ENCODE measurements around the gene WDR75.

WDR75 gene

GRCh38 chr2:189486237-189486770, 45.0 kb downstream of the WDR75 start:
- Histone ChIP-seq H3K4me2 (ENCODE audit: insufficient read depth, low read length, poor library complexity, severe bottlenecking) (no peak overlapping the region), H2AFZ (ENCODE audit: low read length) (no peak overlapping the region), H3K18ac (ENCODE audit: low read length) (no peak overlapping the region), H3K27ac (replicated peaks; ENCODE audit: low read length) (no peak overlapping the region), H2BK15ac (ENCODE audit: low read length) (no peak overlapping the region), H2BK12ac (ENCODE audit: low read length) (no peak overlapping the region), H3K4me1 (ENCODE audit: control insufficient read depth in 2 of 2, insufficient read depth in 1 of 2, low read depth in 1 of 2, low read length in 2 of 2) (no peaks in the 10 kb centered on the region), H3K9me3 (replicated peaks in 1 of 2; ENCODE audit: control insufficient read depth in 2 of 2, insufficient read depth in 1 of 2, low read depth in 1 of 2, low read length in 2 of 2) (no peaks in the 10 kb centered on the region), H4K91ac (ENCODE audit: low read depth, low read length, poor library complexity) (no peak overlapping the region), H2AK5ac (ENCODE audit: low read depth, low read length) (no peak overlapping the region), H2BK5ac (ENCODE audit: low read length) (no peak overlapping the region), H3K4me3 (ENCODE audit: low read length in 2 of 2) (no peak overlapping the region), H3K9ac (ENCODE audit: low read depth, low read length, poor library complexity) (no peak overlapping the region), H3K14ac (ENCODE audit: low read length) (no peak overlapping the region), H3K36me3 (replicated peaks in 1 of 2; ENCODE audit: control insufficient read depth in 2 of 2, insufficient read depth in 2 of 2, low read length in 2 of 2) (no peaks in the 10 kb centered on the region), H3K23ac (ENCODE audit: low read depth, low read length, poor library complexity) (no peak overlapping the region), H4K8ac (ENCODE audit: low read depth, low read length) (no peak overlapping the region), H2BK120ac (ENCODE audit: low read depth, low read length) (no peak overlapping the region), H3K79me1 (ENCODE audit: low read depth, low read length) (no peaks in the 10 kb centered on the region), H3K27me3 (ENCODE audit: control insufficient read depth in 3 of 3, insufficient read depth in 3 of 3, low read depth in 1 of 3, low read length in 3 of 3) (no peaks in the 10 kb centered on the region), H3K4ac (ENCODE audit: low read length) (no peak overlapping the region)
- no CpG with 5 or more reads among the region's 6 CpGs for WGBS, 2 donors (ENCODE audit: extremely low coverage in 2 of 2, insufficient read length in 2 of 2, insufficient replicate concordance in 1 of 2)
- no peak for DNase-seq (ENCODE audit: low spot score)

DNA sequence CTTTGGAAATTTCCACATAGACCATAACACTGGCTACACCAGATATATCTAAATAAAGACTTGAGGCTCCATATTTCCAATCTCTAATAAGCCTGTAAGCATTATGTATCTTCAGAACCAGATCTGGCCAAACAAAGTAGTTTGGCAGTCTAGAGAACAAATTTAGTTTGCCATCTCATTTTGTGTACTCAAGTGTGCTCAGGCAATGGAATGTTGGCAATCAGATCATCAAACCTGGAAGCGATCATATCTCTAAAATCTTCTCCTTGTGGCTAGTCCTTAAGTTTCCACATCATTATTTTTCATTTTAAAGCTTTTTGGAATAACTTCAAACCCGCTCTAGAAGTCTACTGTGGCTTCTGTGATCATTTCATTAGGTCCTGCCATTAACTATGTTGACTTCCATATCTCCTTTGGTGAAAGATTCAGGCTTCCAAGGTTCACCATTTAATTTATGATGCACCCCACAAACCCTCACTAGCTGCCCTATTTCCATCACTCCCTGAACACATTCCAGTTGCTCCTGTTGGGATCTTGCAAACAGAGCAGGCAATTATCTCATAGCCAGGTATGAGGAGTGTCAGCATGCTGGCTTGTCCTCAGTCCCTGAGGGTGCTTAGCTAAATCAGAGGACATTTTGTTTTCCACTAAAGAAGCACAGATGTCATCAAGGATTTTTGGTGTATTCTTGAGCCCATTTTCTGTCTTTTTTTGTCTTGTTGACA, 46.2 kb downstream of the WDR75 start:
- Histone ChIP-seq H3K18ac (ENCODE audit: low read length) (no peak overlapping the region), H4K8ac (ENCODE audit: low read depth, low read length) (no peak overlapping the region), H3K79me1 (ENCODE audit: low read depth, low read length) (no peaks in the 10 kb centered on the region), H3K36me3 (replicated peaks in 1 of 2; ENCODE audit: control insufficient read depth in 2 of 2, insufficient read depth in 2 of 2, low read length in 2 of 2) (no peaks in the 10 kb centered on the region), H3K9ac (ENCODE audit: low read depth, low read length, poor library complexity) (no peak overlapping the region), H2BK120ac (ENCODE audit: low read depth, low read length) (no peak overlapping the region), H3K4me1 (ENCODE audit: control insufficient read depth in 2 of 2, insufficient read depth in 1 of 2, low read depth in 1 of 2, low read length in 2 of 2) (no peaks in the 10 kb centered on the region), H3K27ac (replicated peaks; ENCODE audit: low read length) (no peak overlapping the region), H3K27me3 (ENCODE audit: control insufficient read depth in 3 of 3, insufficient read depth in 3 of 3, low read depth in 1 of 3, low read length in 3 of 3) (no peaks in the 10 kb centered on the region), H2AK5ac (ENCODE audit: low read depth, low read length) (no peak overlapping the region), H3K9me3 (replicated peaks in 1 of 2; ENCODE audit: control insufficient read depth in 2 of 2, insufficient read depth in 1 of 2, low read depth in 1 of 2, low read length in 2 of 2) (no peaks in the 10 kb centered on the region), H2BK5ac (ENCODE audit: low read length) (no peak overlapping the region), H3K4me2 (ENCODE audit: insufficient read depth, low read length, poor library complexity, severe bottlenecking) (no peak overlapping the region), H3K4me3 (ENCODE audit: low read length in 2 of 2) (no peak overlapping the region), H2BK12ac (ENCODE audit: low read length) (no peak overlapping the region), H2BK15ac (ENCODE audit: low read length) (no peak overlapping the region), H3K4ac (ENCODE audit: low read length) (no peak overlapping the region), H2AFZ (ENCODE audit: low read length) (no peak overlapping the region), H3K14ac (ENCODE audit: low read length) (no peak overlapping the region), H4K91ac (ENCODE audit: low read depth, low read length, poor library complexity) (no peak overlapping the region), H3K23ac (ENCODE audit: low read depth, low read length, poor library complexity) (no peak overlapping the region)
- no peak for DNase-seq (ENCODE audit: low spot score)
- no CpG with 5 or more reads among the region's 2 CpGs for WGBS, 2 donors (ENCODE audit: extremely low coverage in 2 of 2, insufficient read length in 2 of 2, insufficient replicate concordance in 1 of 2)

DNA sequence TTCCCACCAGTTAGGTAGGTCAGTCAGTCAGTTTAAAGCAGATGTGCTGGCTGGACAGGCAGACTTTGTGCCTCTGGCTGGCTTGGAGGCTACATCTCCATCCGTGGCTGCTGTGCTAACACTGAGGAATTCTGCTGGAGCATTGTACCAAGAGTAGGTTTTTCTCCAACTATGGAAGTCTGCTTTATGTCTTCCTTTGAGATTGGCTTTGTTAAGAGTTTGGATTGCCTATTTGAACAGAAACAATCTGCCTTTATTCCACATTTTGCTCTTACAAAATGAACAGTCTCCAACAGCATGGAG, 46.7 kb downstream of the WDR75 start:
- H2BK5ac ChIP-seq (ENCODE audit: low read length) = no peak overlapping the region
- H3K4me3 ChIP-seq (ENCODE audit: low read length in 2 of 2) = no peak overlapping the region
- H3K9me3 ChIP-seq (replicated peaks in 1 of 2; ENCODE audit: control insufficient read depth in 2 of 2, insufficient read depth in 1 of 2, low read depth in 1 of 2, low read length in 2 of 2) = no peaks in the 10 kb centered on the region
- H3K9ac ChIP-seq (ENCODE audit: low read depth, low read length, poor library complexity) = no peak overlapping the region
- H3K18ac ChIP-seq (ENCODE audit: low read length) = no peak overlapping the region
- H2BK15ac ChIP-seq (ENCODE audit: low read length) = no peak overlapping the region
- DNase-seq (ENCODE audit: low spot score) = no peak
- H3K36me3 ChIP-seq (replicated peaks in 1 of 2; ENCODE audit: control insufficient read depth in 2 of 2, insufficient read depth in 2 of 2, low read length in 2 of 2) = no peaks in the 10 kb centered on the region
- no peak overlapping the region for H2AK5ac ChIP-seq (ENCODE audit: low read depth, low read length)
- H3K4me2 ChIP-seq (ENCODE audit: insufficient read depth, low read length, poor library complexity, severe bottlenecking) = no peak overlapping the region
- no peaks in the 10 kb centered on the region for H3K4me1 ChIP-seq (ENCODE audit: control insufficient read depth in 2 of 2, insufficient read depth in 1 of 2, low read depth in 1 of 2, low read length in 2 of 2)
- no peak overlapping the region for H3K4ac ChIP-seq (ENCODE audit: low read length)
- no peak overlapping the region for H4K8ac ChIP-seq (ENCODE audit: low read depth, low read length)
- no peak overlapping the region for H2BK120ac ChIP-seq (ENCODE audit: low read depth, low read length)
- H3K27ac ChIP-seq (replicated peaks; ENCODE audit: low read length) = no peak overlapping the region
- no peaks in the 10 kb centered on the region for H3K79me1 ChIP-seq (ENCODE audit: low read depth, low read length)
- no peaks in the 10 kb centered on the region for H3K27me3 ChIP-seq (ENCODE audit: control insufficient read depth in 3 of 3, insufficient read depth in 3 of 3, low read depth in 1 of 3, low read length in 3 of 3)
- no CpG with 5 or more reads among the region's 1 CpG for WGBS, 2 donors (ENCODE audit: extremely low coverage in 2 of 2, insufficient read length in 2 of 2, insufficient replicate concordance in 1 of 2)
- H4K91ac ChIP-seq (ENCODE audit: low read depth, low read length, poor library complexity) = no peak overlapping the region
- no peak overlapping the region for H2BK12ac ChIP-seq (ENCODE audit: low read length)
- H2AFZ ChIP-seq (ENCODE audit: low read length) = no peak overlapping the region
- no peak overlapping the region for H3K14ac ChIP-seq (ENCODE audit: low read length)
- no peak overlapping the region for H3K23ac ChIP-seq (ENCODE audit: low read depth, low read length, poor library complexity)

DNA sequence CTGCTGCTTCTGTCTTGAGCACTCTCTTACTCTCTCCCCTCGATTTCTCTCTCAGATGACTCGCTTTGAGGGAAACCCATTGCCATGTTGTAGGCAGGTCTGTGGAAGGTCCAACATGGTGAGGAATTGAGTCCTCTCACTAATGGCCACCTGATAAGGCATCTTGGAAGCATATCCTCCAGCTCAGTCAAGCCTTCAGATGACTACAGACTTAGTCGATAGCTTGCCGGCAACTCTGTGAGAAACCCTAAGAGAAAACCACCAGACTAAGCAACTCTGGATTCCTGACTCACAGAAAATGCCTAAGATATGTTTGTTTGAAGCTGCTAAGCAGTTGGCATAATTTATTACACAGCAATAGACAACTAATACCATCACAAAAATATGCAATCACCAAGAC, 51.2 kb downstream of the WDR75 start:
- Histone ChIP-seq H3K18ac (ENCODE audit: low read length) (no peak overlapping the region), H3K27ac (replicated peaks; ENCODE audit: low read length) (no peak overlapping the region), H2BK12ac (ENCODE audit: low read length) (no peak overlapping the region), H3K9ac (ENCODE audit: low read depth, low read length, poor library complexity) (no peak overlapping the region), H3K4me1 (ENCODE audit: control insufficient read depth in 2 of 2, insufficient read depth in 1 of 2, low read depth in 1 of 2, low read length in 2 of 2) (no peaks in the 10 kb centered on the region), H3K27me3 (ENCODE audit: control insufficient read depth in 3 of 3, insufficient read depth in 3 of 3, low read depth in 1 of 3, low read length in 3 of 3) (peaks cover 0 to 6% (median 0%) of the 10 kb centered on the region in 3 experiments), H4K91ac (ENCODE audit: low read depth, low read length, poor library complexity) (no peak overlapping the region), H4K8ac (ENCODE audit: low read depth, low read length) (no peak overlapping the region), H3K4me3 (ENCODE audit: low read length in 2 of 2) (no peak overlapping the region), H3K4ac (ENCODE audit: low read length) (no peak overlapping the region), H2AFZ (ENCODE audit: low read length) (no peak overlapping the region), H2BK120ac (ENCODE audit: low read depth, low read length) (no peak overlapping the region), H3K4me2 (ENCODE audit: insufficient read depth, low read length, poor library complexity, severe bottlenecking) (no peak overlapping the region), H3K79me1 (ENCODE audit: low read depth, low read length) (no peaks in the 10 kb centered on the region), H2BK15ac (ENCODE audit: low read length) (no peak overlapping the region), H3K23ac (ENCODE audit: low read depth, low read length, poor library complexity) (no peak overlapping the region), H2BK5ac (ENCODE audit: low read length) (no peak overlapping the region), H3K9me3 (replicated peaks in 1 of 2; ENCODE audit: control insufficient read depth in 2 of 2, insufficient read depth in 1 of 2, low read depth in 1 of 2, low read length in 2 of 2) (no peaks in the 10 kb centered on the region), H3K36me3 (replicated peaks in 1 of 2; ENCODE audit: control insufficient read depth in 2 of 2, insufficient read depth in 2 of 2, low read length in 2 of 2) (no peaks in the 10 kb centered on the region), H3K14ac (ENCODE audit: low read length) (no peak overlapping the region), H2AK5ac (ENCODE audit: low read depth, low read length) (no peak overlapping the region)
- no peak for DNase-seq (ENCODE audit: low spot score)
- WGBS, 2 donors (ENCODE audit: extremely low coverage in 2 of 2, insufficient read length in 2 of 2, insufficient replicate concordance in 1 of 2) = no CpG with 5 or more reads among the region's 4 CpGs
